Retina (tissue), 1 donor: ENCODE measurements around the gene PML.
A peak's percentile ranks its signal among the peaks of the same experiment; 100 is the strongest.
"Not testable (repeated sequence)": the region's sequence is repeated elsewhere in the genome, so short reads cannot be mapped to it uniquely, and the experiment has no call there.

Experiments
- DNase-seq: peaks from one replicate; pipeline ENCODE4 v3.0.0-alpha.2; 2016

The PML gene

DNA sequence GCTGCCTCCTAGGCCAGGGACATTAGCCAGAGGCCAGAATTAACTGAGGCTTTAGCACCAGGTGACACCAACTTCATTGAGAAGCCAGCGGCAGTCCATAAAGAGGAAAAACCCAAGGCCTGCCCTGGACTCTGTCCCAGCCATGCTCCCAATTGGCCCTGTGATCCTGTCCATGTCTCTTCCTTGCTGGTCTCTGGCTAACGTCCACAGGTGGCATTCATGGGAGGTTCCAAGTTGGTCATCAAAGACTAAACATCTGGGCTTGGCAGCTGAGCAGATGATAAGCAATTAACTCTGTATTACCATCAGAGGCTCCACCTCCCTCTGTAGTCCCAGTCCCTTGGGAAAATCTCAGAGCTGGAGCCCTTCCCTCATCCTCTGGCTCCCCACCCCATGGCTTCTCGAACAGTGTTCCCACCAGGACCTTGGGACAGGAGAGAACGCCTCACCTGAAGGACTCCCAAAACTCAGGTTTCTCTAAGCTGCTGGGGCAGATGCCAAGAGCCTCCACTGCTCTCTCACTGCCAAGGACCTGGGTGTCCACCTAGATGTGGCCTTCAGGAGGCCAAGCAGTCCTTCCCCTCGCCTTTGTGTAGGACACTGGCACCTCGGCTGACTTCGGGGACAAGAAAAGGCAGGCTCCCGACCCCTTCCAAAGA lies 47.4 kb downstream of the PML start:
- DNase-seq: no peak

DNA sequence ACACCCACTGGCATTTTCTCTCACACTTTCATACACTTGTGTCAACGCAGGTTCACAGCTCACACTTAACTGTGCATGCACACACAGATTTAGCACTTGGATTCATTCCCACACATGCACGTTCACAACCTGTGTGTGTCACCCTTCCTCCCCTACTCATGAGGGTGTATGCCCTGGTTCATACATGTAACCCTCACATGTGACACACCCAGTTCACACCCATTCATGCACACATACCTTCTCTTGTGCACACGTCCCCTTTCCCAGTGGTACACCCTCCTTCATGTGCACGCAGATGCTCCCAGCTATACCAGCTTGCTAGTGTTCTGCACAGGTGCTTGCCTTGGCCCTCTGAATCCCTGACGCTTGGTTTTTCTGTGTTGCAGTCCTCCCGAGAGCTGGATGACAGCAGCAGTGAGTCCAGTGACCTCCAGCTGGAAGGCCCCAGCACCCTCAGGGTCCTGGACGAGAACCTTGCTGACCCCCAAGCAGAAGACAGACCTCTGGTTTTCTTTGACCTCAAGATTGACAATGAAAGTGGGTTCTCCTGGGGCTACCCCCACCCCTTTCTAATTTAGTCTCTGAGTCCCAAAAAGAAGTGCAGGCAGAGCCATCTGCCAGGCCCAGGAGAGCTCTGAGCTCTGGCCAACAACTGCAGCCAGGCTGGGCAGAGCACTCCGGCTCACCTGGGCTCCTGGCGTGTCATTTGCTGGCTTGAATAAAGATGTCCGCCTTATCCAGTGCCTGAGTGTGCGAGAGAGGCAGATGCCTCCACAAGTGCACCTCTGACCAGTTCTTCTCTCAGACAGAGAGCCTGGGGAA lies 48.3 kb downstream of the PML start:
- no peak for DNase-seq

DNA sequence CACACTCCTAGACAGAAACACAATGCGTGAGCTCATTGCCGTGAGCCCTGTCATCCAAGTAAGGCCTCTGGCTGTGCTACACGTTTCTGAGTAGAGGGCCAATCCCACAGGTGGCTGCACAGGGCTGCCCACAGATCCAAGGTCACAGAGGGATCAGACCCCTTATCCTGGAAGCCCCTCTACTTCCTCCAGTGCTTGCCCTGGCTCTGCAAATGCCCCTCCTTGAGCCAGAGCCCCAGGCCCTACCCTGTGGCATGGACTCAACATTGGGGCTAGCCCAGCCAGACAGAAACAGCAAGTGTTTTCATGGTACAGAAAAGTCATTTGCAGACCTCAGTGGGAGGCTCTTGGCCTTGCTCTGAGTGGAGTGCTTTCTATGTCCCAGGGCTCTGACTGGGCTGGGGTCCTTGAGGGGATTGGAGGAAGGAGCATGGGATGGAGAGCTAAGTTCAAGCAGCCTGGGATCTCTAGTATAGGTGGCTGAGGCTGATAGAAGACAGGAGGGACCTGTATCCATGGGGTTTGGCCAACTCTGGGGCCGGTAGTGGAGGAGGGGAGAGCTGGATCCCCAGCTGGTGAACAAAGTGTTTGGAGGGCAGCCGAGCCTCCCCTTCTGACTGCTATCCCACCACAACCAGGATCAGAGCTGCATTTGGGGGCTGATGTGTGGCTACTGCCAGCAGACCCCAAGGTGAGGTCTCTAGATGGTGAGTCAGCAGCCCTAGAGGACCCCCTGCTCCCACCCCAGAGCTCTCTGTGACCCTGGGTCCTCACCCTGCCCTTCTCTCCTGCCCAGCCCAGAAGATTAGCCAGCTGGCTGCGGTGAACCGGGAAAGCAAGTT lies 49.1 kb downstream of the PML start:
- no peak for DNase-seq

DNA sequence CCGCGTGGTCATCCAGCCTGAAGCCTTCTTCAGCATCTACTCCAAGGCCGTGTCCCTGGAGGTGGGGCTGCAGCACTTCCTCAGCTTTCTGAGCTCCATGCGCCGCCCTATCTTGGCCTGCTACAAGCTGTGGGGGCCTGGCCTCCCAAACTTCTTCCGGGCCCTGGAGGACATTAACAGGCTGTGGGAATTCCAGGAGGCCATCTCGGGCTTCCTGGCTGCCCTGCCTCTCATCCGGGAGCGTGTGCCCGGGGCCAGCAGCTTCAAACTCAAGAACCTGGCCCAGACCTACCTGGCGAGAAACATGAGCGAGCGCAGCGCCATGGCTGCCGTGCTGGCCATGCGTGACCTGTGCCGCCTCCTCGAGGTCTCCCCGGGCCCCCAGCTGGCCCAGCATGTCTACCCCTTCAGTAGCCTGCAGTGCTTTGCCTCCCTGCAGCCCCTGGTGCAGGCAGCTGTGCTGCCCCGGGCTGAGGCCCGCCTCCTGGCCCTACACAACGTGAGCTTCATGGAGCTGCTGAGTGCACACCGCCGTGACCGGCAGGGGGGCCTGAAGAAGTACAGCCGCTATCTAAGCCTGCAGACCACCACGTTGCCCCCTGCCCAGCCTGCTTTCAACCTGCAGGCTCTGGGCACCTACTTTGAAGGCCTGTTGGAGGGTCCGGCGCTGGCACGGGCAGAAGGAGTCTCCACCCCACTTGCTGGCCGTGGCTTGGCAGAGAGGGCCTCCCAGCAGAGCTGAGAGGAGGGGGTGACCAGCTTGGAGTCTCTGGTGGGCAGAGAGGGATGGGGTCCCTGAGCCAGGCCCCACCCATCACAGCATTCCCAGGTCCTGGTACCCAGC lies 50.0 kb downstream of the PML start:
- DNase-seq: no peak

DNA sequence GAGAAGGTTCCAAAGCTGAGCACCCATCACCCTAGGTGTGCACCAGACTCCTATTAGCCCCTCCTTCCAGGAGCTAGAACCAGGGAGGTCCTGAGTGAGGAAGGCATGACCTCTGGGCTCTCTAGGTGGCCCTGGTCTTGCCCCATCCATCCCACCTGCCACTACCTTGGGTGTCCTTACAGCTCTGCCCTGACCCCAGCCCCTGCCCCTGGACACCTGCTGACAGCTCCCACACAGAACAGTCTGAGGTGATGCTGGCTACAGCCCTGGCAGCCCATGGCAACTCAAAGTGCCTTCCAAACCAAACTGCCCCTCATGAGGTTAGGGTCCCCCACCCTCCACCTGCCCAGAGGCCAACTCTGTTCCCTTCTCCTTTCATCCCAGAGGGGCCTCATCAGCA lies 50.7 kb downstream of the PML start:
- no peak for DNase-seq

DNA sequence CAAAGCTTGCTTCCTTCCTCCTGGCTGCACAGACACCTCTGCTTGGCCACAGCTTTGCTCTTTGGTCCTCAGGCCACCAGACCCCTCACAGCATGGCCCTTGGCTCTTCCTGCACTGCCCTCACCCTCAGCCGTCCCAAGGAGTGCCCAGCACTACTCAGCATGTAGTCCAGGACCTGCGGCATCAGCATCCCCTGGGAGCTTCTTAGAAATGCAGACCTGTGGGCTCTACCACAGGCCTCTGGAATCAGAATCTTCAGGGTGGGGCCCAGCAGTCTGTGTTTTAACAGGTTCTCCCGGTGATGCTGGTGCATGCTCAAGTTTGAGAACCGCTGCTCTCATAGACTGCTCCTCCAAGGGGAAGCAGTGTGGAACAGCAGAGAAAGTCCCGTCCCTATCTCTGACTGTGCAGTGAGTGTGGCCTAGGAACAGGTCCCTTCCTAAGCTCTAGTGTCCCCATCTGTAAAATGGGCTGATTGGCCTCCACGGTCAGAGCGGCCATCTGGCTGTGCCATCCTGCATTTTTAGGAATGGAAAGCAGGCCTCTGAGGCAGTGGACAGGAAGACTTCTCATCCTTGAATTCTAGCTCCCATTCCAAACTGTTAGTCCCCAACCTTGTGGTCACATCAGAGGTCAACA lies 51.2 kb downstream of the PML start:
- DNase-seq: no peak

DNA sequence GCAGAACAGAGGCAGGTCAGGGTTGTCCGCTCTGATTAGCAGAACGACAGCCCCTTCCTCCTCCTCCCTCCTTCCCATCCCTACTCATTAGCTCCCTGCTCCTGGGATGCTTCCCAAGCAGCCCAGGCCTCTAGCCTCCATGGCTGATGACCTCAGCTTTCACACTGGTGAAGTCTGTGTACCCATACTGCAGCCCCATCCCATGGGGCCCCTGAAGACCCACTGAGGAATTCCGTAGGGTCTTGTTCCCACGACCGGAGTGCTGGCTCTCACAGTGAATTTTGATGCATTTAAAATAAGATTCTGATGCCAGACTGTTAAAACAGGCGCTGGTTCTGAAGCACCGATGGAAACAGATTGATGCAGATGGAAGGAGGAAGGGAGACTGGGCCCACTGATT lies 51.8 kb downstream of the PML start:
- DNase-seq: no peak

DNA sequence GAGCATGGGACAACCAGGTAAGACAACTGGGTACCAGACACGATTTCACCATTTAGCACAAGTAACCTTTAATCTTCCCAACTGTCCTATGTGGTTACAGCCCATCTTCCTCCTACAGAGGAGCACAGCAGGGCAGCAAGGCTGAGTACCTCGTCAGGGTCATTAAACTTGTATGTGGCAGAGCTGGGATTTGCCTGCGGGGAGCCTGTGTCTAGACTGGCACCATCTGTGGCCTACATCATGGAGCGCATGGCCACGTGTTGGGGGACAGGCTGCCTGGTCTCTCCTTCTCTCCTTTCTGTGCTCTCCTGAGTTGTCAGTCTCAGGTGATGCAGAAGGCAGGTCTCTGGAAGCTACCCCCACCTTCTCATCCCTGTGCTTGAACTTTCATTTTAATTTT lies 55.6 kb downstream of the PML start:
- peak; percentile 59 for DNase-seq

DNA sequence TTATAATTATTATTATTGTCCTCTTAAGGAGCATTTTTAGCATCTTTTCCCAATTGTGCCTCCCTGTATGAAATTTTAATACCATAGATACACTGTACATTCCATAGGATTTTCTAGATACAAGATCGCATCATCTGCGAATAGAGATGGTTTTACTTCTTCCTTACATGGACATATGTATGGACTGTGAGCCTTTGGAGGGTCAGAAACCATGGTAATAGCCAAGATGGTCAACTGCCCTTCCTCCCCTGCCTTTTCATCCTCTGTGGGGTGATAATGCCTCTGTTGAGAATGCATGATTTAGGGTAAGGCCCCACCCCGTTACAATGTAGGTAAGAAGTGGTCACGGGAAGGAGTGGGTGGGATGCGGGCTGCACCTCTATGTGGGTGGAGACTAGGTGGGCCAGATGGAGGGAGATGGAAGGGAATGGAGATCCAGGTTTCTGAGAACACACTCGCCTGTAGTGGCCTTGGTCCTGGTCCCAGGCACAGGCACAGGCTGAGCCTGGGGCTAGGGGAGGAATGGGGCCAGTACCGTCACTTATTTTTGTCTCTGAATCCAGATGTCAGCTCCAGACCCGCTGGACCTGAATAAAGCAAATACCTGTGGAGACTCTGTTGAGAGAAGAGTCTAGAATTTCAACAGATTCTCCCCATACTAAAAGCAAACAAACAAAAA lies 56.2 kb downstream of the PML start:
- no peak for DNase-seq

DNA sequence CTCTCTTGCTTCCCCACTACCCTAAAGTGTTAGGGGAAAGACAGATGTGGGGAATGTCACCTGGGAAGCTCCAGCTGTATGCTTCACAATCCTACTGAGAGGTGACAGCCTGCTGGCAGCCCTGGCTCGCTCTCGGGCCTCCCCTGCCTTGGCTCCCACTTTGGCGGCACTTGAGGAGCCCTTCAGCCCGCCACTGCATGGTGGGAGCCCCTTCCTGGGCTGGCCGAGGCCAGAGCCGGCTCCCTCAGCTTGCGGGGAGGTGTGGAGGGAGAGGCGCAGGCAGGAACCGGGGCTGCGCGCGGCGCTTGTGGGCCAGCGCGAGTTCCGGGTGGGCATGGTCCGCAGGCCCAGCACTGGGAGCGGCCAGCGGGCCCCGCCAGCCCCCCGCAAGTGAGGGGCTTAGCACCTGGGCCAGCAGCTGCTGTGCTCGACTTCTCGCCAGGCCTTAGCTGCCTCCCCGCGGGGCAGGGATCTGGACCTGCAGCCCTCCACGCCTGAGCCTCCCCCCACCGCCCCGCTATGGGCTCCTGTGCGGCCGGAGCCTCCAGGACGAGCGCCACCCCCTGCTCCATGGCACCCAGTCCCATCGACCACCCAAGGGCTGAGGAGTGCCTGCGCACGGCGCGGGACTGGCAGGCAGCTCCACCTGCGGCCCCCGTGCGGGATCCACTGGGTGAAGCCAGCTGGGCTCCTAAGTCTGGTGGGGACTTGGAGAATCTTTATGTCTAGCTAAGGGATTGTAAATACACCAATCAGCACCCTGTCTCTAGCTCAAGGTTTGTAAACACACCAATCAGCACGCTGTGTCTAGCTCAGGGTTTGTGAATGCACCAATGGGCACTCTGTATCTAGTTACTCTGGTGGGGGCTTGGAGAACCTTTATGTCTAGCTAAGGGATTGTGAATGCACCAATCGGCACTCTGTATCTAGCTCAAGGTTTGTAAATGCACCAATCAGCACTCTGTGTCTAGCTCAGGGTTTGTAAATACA lies 58.0 kb downstream of the PML start:
- not testable (repeated sequence) for DNase-seq

DNA sequence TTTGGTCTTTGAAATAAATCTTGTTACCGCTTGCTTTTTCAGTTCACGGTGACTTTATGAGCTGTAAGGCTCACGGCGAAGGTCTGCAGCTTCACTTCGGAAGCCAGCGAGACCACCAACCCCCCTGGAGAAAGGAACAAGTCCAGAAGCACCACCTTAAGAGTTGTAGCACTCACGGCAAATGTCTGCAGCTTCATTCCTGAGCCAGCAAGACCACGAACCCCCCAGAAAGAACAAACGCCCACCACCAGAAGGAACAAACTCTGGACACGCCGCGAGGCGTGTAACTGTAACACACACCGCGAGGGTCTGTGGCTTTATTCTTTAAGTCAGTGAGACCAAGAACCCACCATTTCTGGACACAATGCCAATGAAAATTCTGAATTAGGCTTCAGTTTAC lies 59.0 kb downstream of the PML start:
- peak; percentile 52 for DNase-seq

DNA sequence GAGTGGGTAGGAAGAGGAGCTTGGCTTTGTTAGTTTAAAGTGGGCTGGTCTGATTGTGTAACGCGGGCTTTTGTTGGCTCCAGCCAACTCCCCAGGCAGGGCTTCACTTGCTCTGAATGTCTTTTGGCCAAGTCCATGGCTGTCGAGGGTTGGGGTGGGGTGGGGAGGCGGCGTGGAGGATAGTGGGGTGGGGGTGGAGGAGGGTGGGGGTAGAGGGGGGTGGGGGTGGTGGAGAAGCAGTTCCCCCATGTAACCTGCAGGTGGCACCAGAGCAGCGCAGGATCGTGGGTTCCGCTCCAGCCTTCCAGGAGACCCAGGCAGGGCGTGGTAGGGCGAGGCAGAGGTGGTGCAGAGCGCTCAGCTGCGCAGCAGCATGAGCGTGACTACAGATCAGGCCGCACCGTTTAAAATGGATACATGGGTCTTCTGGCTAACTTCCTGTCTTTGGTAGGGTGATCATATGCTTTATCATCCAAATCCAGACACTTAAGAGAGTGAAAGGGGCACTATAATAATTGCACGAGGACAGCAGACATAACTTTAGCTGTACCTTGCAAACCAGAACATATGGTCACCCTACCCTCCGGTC lies 59.5 kb downstream of the PML start:
- peak; percentile 73 for DNase-seq

DNA sequence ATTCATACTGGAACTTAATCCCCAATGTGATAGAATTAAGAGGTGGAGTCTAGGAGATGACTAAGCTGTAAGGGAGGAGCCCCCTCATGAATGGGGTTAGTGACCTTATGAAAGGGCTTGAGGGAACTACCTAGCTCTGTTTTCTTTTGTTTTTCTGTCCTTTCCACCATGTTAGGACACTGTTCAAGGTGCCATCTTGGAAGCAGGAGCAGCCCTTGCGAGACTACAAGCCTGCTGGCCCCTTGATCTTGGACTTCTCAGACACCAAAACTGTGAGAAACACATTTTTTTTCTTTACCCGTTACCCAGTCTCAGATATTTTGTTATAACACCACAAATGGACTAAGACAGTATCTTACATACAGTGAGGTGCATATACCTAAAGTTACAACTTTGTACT lies 61.3 kb downstream of the PML start:
- DNase-seq: no peak

DNA sequence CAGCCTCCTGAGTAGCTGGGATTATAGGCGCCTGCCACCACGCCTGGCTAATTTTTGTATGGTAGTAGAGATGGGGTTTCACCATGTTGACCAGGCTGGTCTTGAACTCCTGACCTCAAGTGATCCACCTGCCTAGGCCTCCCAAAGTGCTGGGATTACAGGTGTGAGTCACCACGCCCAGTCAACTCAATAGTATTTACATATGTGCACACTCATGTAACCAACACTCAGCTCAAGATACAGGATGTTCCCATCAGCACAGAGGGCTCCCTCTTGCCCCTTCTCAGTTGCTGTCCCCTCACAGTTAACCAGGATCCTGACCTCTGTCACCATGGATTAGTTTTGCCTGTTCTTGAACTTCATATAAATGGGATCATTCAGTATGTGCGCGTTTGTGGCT lies 61.8 kb downstream of the PML start:
- not testable (repeated sequence) for DNase-seq

DNA sequence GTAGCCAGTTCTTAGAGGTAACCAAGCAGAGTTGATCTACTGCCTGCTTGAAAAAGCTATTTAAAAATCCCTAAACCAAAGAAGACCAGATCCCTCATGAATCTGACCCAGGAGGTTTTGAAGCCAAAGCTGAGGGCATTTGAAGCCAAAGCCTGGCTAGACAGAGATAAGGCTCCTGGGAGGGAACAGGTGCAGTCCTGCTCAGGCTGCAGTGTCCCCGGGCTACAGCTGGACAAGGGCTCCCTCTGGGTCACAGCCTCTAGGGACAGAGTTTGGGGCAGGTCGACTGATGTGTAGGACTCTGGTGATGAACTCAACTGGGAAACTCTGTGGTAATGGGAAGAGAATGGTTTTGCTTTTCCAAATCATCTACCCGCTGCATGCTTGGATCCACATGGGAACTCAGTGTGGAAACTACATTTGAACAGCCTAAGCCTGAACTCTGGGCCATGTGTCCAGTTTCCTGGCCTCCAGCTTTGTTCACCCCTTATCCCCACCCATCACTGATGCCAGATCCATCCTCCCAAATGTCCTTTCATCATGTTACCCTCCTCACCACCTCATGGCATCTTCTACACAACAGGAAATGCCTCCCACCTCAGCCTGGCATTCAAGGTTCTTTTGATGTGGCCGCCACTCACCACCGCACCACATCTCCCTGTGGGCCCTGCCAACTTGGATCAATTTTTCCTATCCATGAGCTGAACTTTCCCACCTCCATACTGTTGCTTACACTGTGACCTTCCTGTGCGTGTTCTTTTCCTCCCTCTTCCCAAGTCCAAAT lies 64.7 kb downstream of the PML start:
- DNase-seq: not testable (repeated sequence)

DNA sequence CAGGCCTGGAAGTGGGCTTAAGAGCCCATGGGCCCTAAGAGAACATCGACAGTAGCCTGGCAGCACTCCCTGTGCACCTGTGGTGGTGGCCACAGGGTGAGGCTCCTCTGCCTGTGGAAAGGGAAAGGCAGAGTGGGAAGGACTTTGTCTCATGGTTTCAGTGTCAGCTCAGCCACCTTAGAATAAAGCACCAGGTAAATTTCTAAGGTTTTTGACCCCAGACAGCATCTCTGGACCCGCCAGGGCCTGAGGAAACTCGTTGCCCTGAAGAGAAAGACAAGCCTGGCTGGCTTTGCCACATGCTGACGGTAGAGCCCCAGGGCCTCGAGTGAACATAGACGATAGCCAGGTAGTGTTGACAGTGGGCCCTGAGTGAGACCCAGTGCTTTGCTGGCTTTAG lies 65.7 kb downstream of the PML start:
- no peak for DNase-seq

DNA sequence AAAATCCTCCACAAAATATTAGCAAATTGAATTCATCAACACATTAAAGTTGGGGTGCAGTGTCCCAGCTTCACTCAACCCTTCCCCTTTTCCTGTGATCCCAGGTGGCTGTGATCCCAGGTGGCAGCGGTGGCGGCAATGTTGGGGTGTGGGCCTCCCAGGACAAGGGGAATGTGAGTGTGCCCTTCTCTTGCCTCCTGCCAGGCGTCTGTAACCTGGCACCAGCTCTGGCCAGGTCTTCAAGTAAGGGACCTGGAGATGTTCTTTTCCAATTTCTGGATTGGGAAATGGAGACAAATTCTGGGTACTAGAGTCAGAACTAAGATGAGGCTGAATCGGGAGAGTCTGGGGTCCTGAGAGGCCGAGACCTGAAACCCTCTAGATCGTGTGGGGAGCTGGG lies 67.7 kb downstream of the PML start:
- no peak for DNase-seq

DNA sequence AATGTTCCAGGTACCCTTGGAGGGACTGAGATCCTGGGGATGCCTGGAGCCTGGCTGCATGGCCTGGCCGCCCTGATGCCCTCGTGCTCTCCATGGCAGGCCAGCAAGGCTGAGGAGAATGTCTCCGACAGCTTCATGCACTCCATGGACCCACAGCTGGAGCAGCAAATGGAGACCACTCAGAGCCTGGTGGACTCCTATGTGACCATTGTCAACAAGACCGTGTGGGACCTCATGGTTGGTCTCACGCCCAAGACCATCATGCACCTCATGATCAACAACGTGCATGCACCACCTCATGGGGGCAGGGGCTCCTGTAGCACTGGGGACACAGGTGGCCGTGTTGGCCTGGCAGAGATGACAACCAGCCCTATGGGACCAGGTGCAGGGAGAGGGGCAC lies 68.2 kb downstream of the PML start:
- no peak for DNase-seq
